ENCODE data around the gene PSMB7.

The PSMB7 gene

GRCh38 chr9:124415102-124415851 is at the start of gene PSMB7:
Gene PSMB7 (minus strand): TSS chr9:124415442. CDS start chr9:124415425, 17 bp downstream.
- peak; percentile 99 for DNase-seq

GRCh38 chr9:124462739-124463138 is 47.5 kb upstream of the PSMB7 start:
- no peak for DNase-seq

GRCh38 chr9:124458441-124458840 is 43.2 kb upstream of the PSMB7 start:
- no peak for DNase-seq

GRCh38 chr9:124457887-124458431 is 42.7 kb upstream of the PSMB7 start:
- DNase-seq: no peak

- DNase-seq: no peak
Measured at GRCh38 chr9:124457079-124457886, 42.0 kb upstream of the PSMB7 start.

GRCh38 chr9:124456341-124457078 is 41.3 kb upstream of the PSMB7 start:
- DNase-seq: no peak

GRCh38 chr9:124455820-124456219 is 40.6 kb upstream of the PSMB7 start:
- DNase-seq: no peak

GRCh38 chr9:124454791-124455443 is 39.7 kb upstream of the PSMB7 start:
- DNase-seq: no peak

GRCh38 chr9:124454296-124454695 is 39.1 kb upstream of the PSMB7 start:
- DNase-seq: no peak

GRCh38 chr9:124453586-124454191 is 38.4 kb upstream of the PSMB7 start:
- DNase-seq: peak; percentile 83

GRCh38 chr9:124452841-124453585 is 37.8 kb upstream of the PSMB7 start:
- DNase-seq: no peak

GRCh38 chr9:124452326-124452725 is 37.1 kb upstream of the PSMB7 start:
- DNase-seq: no peak

GRCh38 chr9:124450931-124451661 is 35.9 kb upstream of the PSMB7 start:
- DNase-seq: no peak

GRCh38 chr9:124450241-124450924 is 35.1 kb upstream of the PSMB7 start, which contains the start of gene ADGRD2:
Gene ADGRD2 (plus strand): TSS chr9:124450451. CDS start chr9:124451667, 1,216 bp downstream.
- DNase-seq: peak; percentile 45

GRCh38 chr9:124449381-124450151 is 34.3 kb upstream of the PSMB7 start:
- DNase-seq: no peak

- no peak for DNase-seq
Measured at GRCh38 chr9:124448019-124448418, 32.8 kb upstream of the PSMB7 start.

- DNase-seq: no peak
Measured at GRCh38 chr9:124447297-124447661, 32.0 kb upstream of the PSMB7 start.

GRCh38 chr9:124444166-124444565 is 28.9 kb upstream of the PSMB7 start:
- DNase-seq: no peak

GRCh38 chr9:124443625-124444024 is 28.4 kb upstream of the PSMB7 start:
- DNase-seq: no peak
